Upper lobe of right lung (tissue), 1 donor: ENCODE measurements around the gene TRPC6. TPM values are rescaled to one million over a fixed set of nuclear protein-coding genes. Genes with fewer than 3 reads are reported as not detected.
"Not testable (repeated sequence)": the region's sequence is repeated elsewhere in the genome, so short reads cannot be mapped to it uniquely, and the experiment has no call there.

Experiments
- ATAC-seq: fragments of 200-7000 bp; cut with Tn5 transposase; one replicate; pipeline ENCODE4 v1.9.1; 2020; ENCODE audit warnings: mild to moderate bottlenecking, moderate library complexity
- DNase-seq: peaks from one replicate; pipeline ENCODE4 v3.0.0-alpha.2; 2020
- H3K27ac ChIP-seq: fragments of 200-600 bp; one replicate; pipeline ENCODE4 v1.8.0; 2022
- H3K27me3 ChIP-seq: fragments of 200-600 bp; one replicate; pipeline ENCODE4 v1.8.0; 2022; ENCODE audit warnings: mild to moderate bottlenecking
- H3K36me3 ChIP-seq: fragments of 200-600 bp; one replicate; pipeline ENCODE4 v1.8.0; 2022
- H3K4me1 ChIP-seq: fragments of 200-600 bp; one replicate; pipeline ENCODE4 v1.8.0; 2022
- H3K4me3 ChIP-seq: fragments of 200-600 bp; one replicate; pipeline ENCODE4 v1.8.0; 2022; ENCODE audit warnings: mild to moderate bottlenecking
- H3K9me3 ChIP-seq: fragments of 200-600 bp; one replicate; pipeline ENCODE4 v1.8.0; 2022
- CTCF ChIP-seq: fragments of 200-600 bp; IDR thresholded peaks from one replicate; pipeline ENCODE4 v1.8.0; 2022; ENCODE audit warnings: antibody characterized with exemption
- intact Hi-C: fragments of 100-400 bp; cut with DNase I; formaldehyde crosslinking; loops from one replicate; pipeline ENCODE4 v1.11.0; 2022
- total RNA-seq: library from RNA; stranded (reverse); fragmentation: NEBNext Ultra II Directional; extraction: Animal tissue kit (Norgen Biotek cat#: 25700); gene quantifications from one replicate; pipeline ENCODE4 v1.2.1, GENCODE V29; 2021
- donor health status: DM: no; HTN: yes; CAD: no; lungs with severe emphysema.

The TRPC6 gene
- total RNA-seq, 1 donor from 2014 or later, result 17.3 TPM

- H3K4me3 ChIP-seq, result no peak overlapping the region
- intact Hi-C loops, result no loop called here
- H3K27me3 ChIP-seq, result no peaks in the 10 kb centered on the region
- H3K27ac ChIP-seq, result no peak overlapping the region
- DNase-seq (no peak), ATAC-seq (no peak)
- no peaks in the 10 kb centered on the region for H3K36me3 ChIP-seq
- peaks cover 25% of the 10 kb centered on the region for H3K4me1 ChIP-seq
- no peaks in the 10 kb centered on the region for H3K9me3 ChIP-seq
- no peak for TF ChIP-seq CTCF
Measured at GRCh38 chr11:101444851-101445250, 139.0 kb downstream of the TRPC6 start.

- H3K27ac ChIP-seq, result no peak overlapping the region
- H3K4me3 ChIP-seq, result no peak overlapping the region
- DNase-seq (no peak), ATAC-seq (no peak)
- TF ChIP-seq CTCF, result no peak
- no peaks in the 10 kb centered on the region for H3K27me3 ChIP-seq
- H3K4me1 ChIP-seq, result peaks cover 25% of the 10 kb centered on the region
- intact Hi-C loops, result no loop called here
- H3K9me3 ChIP-seq, result no peaks in the 10 kb centered on the region
- no peaks in the 10 kb centered on the region for H3K36me3 ChIP-seq
Measured at GRCh38 chr11:101444164-101444563, 139.6 kb downstream of the TRPC6 start.

GRCh38 chr11:101442936-101443521, 140.8 kb downstream of the TRPC6 start:
- H3K4me3 ChIP-seq, result peak overlapping the region; percentile 2
- intact Hi-C loops, result no loop called here
- no peak overlapping the region for H3K27ac ChIP-seq
- DNase-seq, result no peak
- no peaks in the 10 kb centered on the region for H3K27me3 ChIP-seq
- peak; percentile 51 for ATAC-seq
- TF ChIP-seq CTCF, result no peak
- H3K4me1 ChIP-seq, result peaks cover 25% of the 10 kb centered on the region
- H3K36me3 ChIP-seq, result no peaks in the 10 kb centered on the region
- H3K9me3 ChIP-seq, result no peaks in the 10 kb centered on the region

GRCh38 chr11:101442171-101442570, 141.6 kb downstream of the TRPC6 start:
- no peak for TF ChIP-seq CTCF
- no peaks in the 10 kb centered on the region for H3K9me3 ChIP-seq
- peaks cover 25% of the 10 kb centered on the region for H3K4me1 ChIP-seq
- intact Hi-C loops, result no loop called here
- H3K36me3 ChIP-seq, result no peaks in the 10 kb centered on the region
- no peak overlapping the region for H3K4me3 ChIP-seq
- ATAC-seq (no peak), DNase-seq (no peak)
- peak overlapping the region; percentile 33 for H3K27ac ChIP-seq
- no peaks in the 10 kb centered on the region for H3K27me3 ChIP-seq

GRCh38 chr11:101441747-101442146, 142.1 kb downstream of the TRPC6 start:
- Histone ChIP-seq H3K27ac (peak overlapping the region; percentile 33), H3K4me3 (no peak overlapping the region), H3K4me1 (peaks cover 25% of the 10 kb centered on the region), H3K27me3 (no peaks in the 10 kb centered on the region), H3K9me3 (no peaks in the 10 kb centered on the region), H3K36me3 (no peaks in the 10 kb centered on the region)
- ATAC-seq (peak; percentile 80), DNase-seq (peak; percentile 66)
- no peak for TF ChIP-seq CTCF
- intact Hi-C loops, result no loop called here

GRCh38 chr11:101439488-101439887, 144.3 kb downstream of the TRPC6 start:
- H3K4me3 ChIP-seq, result no peak overlapping the region
- H3K4me1 ChIP-seq, result peaks cover 32% of the 10 kb centered on the region
- H3K27me3 ChIP-seq, result no peaks in the 10 kb centered on the region
- ATAC-seq, result no peak
- H3K27ac ChIP-seq, result no peak overlapping the region
- TF ChIP-seq CTCF, result no peak
- intact Hi-C loops, result no loop called here
- DNase-seq, result no peak
- no peaks in the 10 kb centered on the region for H3K9me3 ChIP-seq
- no peaks in the 10 kb centered on the region for H3K36me3 ChIP-seq

GRCh38 chr11:101438708-101439107, 145.1 kb downstream of the TRPC6 start:
- H3K27me3 ChIP-seq, DNase-seq, ATAC-seq, H3K4me3 ChIP-seq, H3K27ac ChIP-seq, intact Hi-C loops, H3K36me3 ChIP-seq, H3K9me3 ChIP-seq: not testable (repeated sequence)
- H3K4me1 ChIP-seq, result peaks cover 27% of the 10 kb centered on the region
